CD4-positive, alpha-beta T cell (primary cell): ENCODE results near the gene C17orf67. TPM values are rescaled to one million over a fixed set of nuclear protein-coding genes. Genes with fewer than 3 reads are reported as not detected.

ENCODE experiments used
- ATAC-seq: fragments of 200-7000 bp; cut with Tn5 transposase; one replicate; pipeline ENCODE4 v1.10.0; 2022; ENCODE audit warnings: mild to moderate bottlenecking; ENCODE audit not compliant: poor library complexity
- CTCF ChIA-PET: fragments of 350-600 bp; sonication (Branson Sonifier 250); formaldehyde crosslinking; loops from one replicate; lab custom pipeline; 2021; ENCODE audit warnings: antibody characterized with exemption, inconsistent platforms; lab: Charles Lee
- POLR2A ChIA-PET: fragments of 350-600 bp; sonication (Branson Sonifier 250); formaldehyde crosslinking; loops from one replicate; lab custom pipeline; 2021; ENCODE audit warnings: antibody characterized with exemption, inconsistent platforms; lab: Charles Lee
- DNase-seq, 14 experiments: peaks; one replicate each; pipeline ENCODE4 v3.0.0-alpha.2; 2013 to 2020; ENCODE audit warnings: mixed read lengths in 2 of 14
- H3K27ac ChIP-seq, 2 donors: one replicate each; pipeline versions ENCODE4 v1.5.1 to v1.7.0; 2013; ENCODE audit warnings: low read length in 2 of 2, low read depth in 1 of 2, mild to moderate bottlenecking in 1 of 2
- H3K27me3 ChIP-seq, 2 experiments: 1 replicate in 1 of 2; 2 replicates in 1 of 2; pipeline versions ENCODE4 v1.6.1 to v1.7.0; 2013; ENCODE audit warnings: low read length in 2 of 2, control low read depth in 1 of 2, mild to moderate bottlenecking in 1 of 2, moderate library complexity in 1 of 2; ENCODE audit not compliant: insufficient read depth in 2 of 2, control insufficient read depth in 1 of 2
- H3K36me3 ChIP-seq: one replicate; pipeline ENCODE4 v1.6.1; 2013; ENCODE audit warnings: low read length, control low read depth; ENCODE audit not compliant: insufficient read depth
- H3K4me1 ChIP-seq: one replicate; pipeline ENCODE4 v1.6.1; 2013; ENCODE audit warnings: low read length, control low read depth; ENCODE audit not compliant: insufficient read depth
- H3K4me3 ChIP-seq: one replicate; pipeline ENCODE4 v1.5.1; 2013; ENCODE audit warnings: mild to moderate bottlenecking, low read length, moderate library complexity
- H3K9me3 ChIP-seq, 2 experiments: 1 replicate in 1 of 2; 2 replicates in 1 of 2; pipeline versions ENCODE4 v1.6.1 to v1.7.0; 2013; ENCODE audit warnings: low read length in 2 of 2, mild to moderate bottlenecking in 2 of 2, control low read depth in 1 of 2, moderate library complexity in 1 of 2; ENCODE audit not compliant: control insufficient read depth in 1 of 2, insufficient read depth in 1 of 2
- H3K27ac Mint-ChIP-seq: one replicate; pipeline ENCODE4 v1.8.0; 2020; ENCODE audit warnings: mixed read lengths
- H3K27me3 Mint-ChIP-seq: one replicate; pipeline ENCODE4 v1.8.0; 2021; ENCODE audit warnings: mixed read lengths
- H3K36me3 Mint-ChIP-seq: one replicate; pipeline ENCODE4 v1.8.0; 2021; ENCODE audit warnings: low read depth, mixed read lengths
- H3K4me1 Mint-ChIP-seq: one replicate; pipeline ENCODE4 v1.8.0; 2021; ENCODE audit warnings: low read depth, mixed read lengths
- H3K4me3 Mint-ChIP-seq: one replicate; pipeline ENCODE4 v1.8.0; 2020; ENCODE audit warnings: mild to moderate bottlenecking, mixed read lengths
- H3K9me3 Mint-ChIP-seq: one replicate; pipeline ENCODE4 v1.8.0; 2020; ENCODE audit warnings: mixed read lengths
- CTCF ChIP-seq: fragments of 200-600 bp; IDR thresholded peaks from one replicate; pipeline ENCODE4 v1.8.0; 2022; ENCODE audit warnings: antibody characterized with exemption, mild to moderate bottlenecking
- intact Hi-C, 2 experiments: fragments of 100-400 bp; cut with DNase I in 1 of 2; cut with micrococcal nuclease in 1 of 2; formaldehyde crosslinking; loops; one replicate each; pipeline versions ENCODE4 v1.15.1 to v1.9.0; 2023 to 2025; cut with DNase I, micrococcal nuclease
- total RNA-seq, 174 experiments: library from RNA in 2 of 174; stranded (reverse) in 2 of 174; gene quantifications; one replicate each; pipeline ENCODE4 v1.2.3 and lab custom pipeline; 2021 to 2026

Gene C17orf67
- total RNA-seq, 2 experiments from 2014 or later, result 4.3 to 4.8 TPM

GRCh38 chr17:56793957-56794356, 39.8 kb downstream of the C17orf67 start:
- POLR2A ChIA-PET, result no interaction called here
- no peak for TF ChIP-seq CTCF
- CTCF ChIA-PET, result no interaction called here
- ATAC-seq (no peak), DNase-seq (peak in 2 of 14 experiments; percentile 19 to 44)
- H3K4me1 ChIP-seq, result no peaks in the 10 kb centered on the region
- no peak overlapping the region for H3K4me3 ChIP-seq
- intact Hi-C loops, result no loop called here
- H3K27me3 ChIP-seq, result no peaks in the 10 kb centered on the region
- no peak overlapping the region for H3K4me3 Mint-ChIP-seq
- no peaks in the 10 kb centered on the region for H3K9me3 ChIP-seq
- no peaks in the 10 kb centered on the region for H3K27me3 Mint-ChIP-seq
- no peaks in the 10 kb centered on the region for H3K4me1 Mint-ChIP-seq
- no peaks in the 10 kb centered on the region for H3K36me3 ChIP-seq
- H3K36me3 Mint-ChIP-seq, result peaks cover 38% of the 10 kb centered on the region
- H3K27ac Mint-ChIP-seq, result no peak overlapping the region
- no peak overlapping the region for H3K27ac ChIP-seq
- no peaks in the 10 kb centered on the region for H3K9me3 Mint-ChIP-seq

- no peak overlapping the region for H3K27ac Mint-ChIP-seq
- Histone ChIP-seq H3K36me3 (no peaks in the 10 kb centered on the region), H3K4me3 (no peak overlapping the region), H3K4me1 (no peaks in the 10 kb centered on the region), H3K27me3 (no peaks in the 10 kb centered on the region), H3K27ac (no peak overlapping the region), H3K9me3 (no peaks in the 10 kb centered on the region)
- intact Hi-C loops, result no loop called here
- H3K4me3 Mint-ChIP-seq, result no peak overlapping the region
- TF ChIP-seq CTCF, result no peak
- DNase-seq (no peak), ATAC-seq (no peak)
- ChIA-PET CTCF (no interaction called here), POLR2A (no interaction called here)
- H3K9me3 Mint-ChIP-seq, result no peaks in the 10 kb centered on the region
- H3K36me3 Mint-ChIP-seq, result peaks cover 38% of the 10 kb centered on the region
- H3K27me3 Mint-ChIP-seq, result no peaks in the 10 kb centered on the region
- H3K4me1 Mint-ChIP-seq, result no peaks in the 10 kb centered on the region
Measured at GRCh38 chr17:56793531-56793930, 40.2 kb downstream of the C17orf67 start.

GRCh38 chr17:56792267-56792666, 41.5 kb downstream of the C17orf67 start:
- Mint-ChIP-seq H3K27ac (no peak overlapping the region), H3K9me3 (no peaks in the 10 kb centered on the region), H3K36me3 (peaks cover 38% of the 10 kb centered on the region), H3K4me1 (peaks cover 1% of the 10 kb centered on the region), H3K4me3 (no peak overlapping the region), H3K27me3 (no peaks in the 10 kb centered on the region)
- TF ChIP-seq CTCF, result no peak
- intact Hi-C loops, result no loop called here
- Histone ChIP-seq H3K4me3 (no peak overlapping the region), H3K9me3 (no peaks in the 10 kb centered on the region), H3K27ac (no peak overlapping the region), H3K4me1 (peaks cover under 1% of the 10 kb centered on the region), H3K36me3 (no peaks in the 10 kb centered on the region), H3K27me3 (no peaks in the 10 kb centered on the region)
- DNase-seq, result no peak
- POLR2A ChIA-PET, result no interaction called here
- no peak for ATAC-seq
- CTCF ChIA-PET, result no interaction called here
